GM10847 (cell line): Measurements from ENCODE around the gene MAP1B.

Experiments
- POLR2A ChIP-seq: IDR thresholded peaks from 2 replicates; pipeline ENCODE4 v1.6.1; 2011; ENCODE audit not compliant: insufficient read length; ENCODE audit errors: extremely low read depth

The MAP1B gene

DNA sequence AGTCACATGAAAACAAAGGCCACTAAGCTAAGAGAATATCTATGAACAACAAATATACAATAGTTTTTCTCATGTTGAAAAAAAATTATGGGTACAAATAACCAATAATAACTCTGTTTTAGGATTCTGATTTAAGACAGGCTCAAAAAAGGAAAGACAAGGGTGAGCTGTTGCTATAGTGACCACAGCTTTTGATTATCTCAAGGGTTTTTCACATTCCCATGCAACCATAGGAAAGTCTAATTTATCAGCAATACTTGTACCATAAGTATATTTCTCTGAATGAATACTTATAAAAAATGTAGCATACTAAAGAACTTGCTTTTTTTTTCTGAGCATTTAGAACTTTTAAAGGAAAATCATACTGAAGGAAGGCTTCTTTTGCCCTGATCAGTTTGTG is 144.7 kb downstream of the MAP1B start:
- TF ChIP-seq POLR2A, result no peak

GRCh38 chr5:72252574-72253155 is 145.4 kb downstream of the MAP1B start:
- no peak for TF ChIP-seq POLR2A

DNA sequence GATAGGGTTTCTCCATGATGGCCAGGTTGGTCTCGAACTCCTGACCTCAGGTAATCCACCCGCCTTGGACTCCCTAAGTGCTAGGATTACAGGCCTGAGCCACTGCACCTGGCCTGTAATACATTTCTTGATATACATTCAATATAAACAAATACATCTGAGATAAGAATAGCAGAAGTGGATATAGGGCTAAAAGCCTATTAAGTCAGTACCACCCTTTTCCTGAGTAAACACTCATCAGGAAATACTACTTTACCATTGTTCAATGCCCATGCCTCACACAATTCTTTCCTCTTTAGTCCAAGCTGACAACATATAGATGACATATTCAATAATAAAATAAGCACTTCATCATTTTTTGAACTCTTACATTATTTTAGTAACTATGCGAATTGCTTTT is 148.0 kb downstream of the MAP1B start:
- no peak for TF ChIP-seq POLR2A

DNA sequence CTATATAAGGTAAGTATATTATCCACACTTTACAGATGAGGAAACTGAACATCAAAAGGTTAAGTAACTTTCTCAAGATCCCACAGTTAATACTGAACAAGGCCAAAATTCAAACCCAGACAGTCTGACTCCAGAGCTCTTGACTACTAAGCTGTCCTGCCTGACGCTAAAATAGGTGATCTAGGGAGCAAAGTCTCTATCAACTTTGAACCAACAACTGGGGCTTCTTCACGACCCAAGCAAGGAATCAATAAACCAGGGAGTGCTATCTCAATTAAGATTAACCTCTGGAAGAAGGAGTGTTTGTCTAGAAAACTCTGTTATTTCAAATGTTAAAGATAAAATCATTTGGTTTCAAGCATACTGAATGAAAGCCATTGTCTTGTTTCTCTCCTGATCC is 148.4 kb downstream of the MAP1B start:
- no peak for TF ChIP-seq POLR2A

DNA sequence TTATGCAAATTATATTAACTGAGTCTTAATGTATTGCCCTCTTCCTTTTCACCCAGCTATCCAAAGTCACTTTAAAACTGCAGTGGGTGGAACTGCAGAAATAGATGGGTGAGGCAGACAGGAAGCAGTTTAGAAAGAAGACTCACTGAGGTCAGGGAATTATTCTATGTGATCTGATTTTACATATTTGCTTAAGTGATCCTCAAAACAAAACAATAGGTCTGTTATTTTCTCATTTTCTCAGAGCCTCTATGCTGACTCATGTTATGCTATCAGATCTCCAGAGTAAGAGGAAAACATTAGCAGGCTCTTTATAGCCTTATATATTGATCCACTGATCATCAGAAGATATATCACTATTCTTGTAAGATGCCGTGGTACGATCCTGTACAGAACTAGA is 149.3 kb downstream of the MAP1B start:
- no peak for TF ChIP-seq POLR2A
